MM.1S (cell line): ENCODE data around the gene BORCS8.

Source experiments
- EZH2phosphoT487 ChIP-seq: fragments of 300-600 bp; sonication (generic); IDR thresholded peaks from 2 replicates; pipeline ENCODE4 v1.6.1; 2018; ENCODE audit warnings: antibody characterized with exemption, low read length
- TF ChIP-seq, protein P1 (sequence below): fragments of 300-600 bp; sonication (generic); IDR thresholded peaks from 2 replicates; pipeline ENCODE4 v1.5.1; 2016; ENCODE audit warnings: antibody characterized with exemption, low read length, mixed read lengths

DNA sequence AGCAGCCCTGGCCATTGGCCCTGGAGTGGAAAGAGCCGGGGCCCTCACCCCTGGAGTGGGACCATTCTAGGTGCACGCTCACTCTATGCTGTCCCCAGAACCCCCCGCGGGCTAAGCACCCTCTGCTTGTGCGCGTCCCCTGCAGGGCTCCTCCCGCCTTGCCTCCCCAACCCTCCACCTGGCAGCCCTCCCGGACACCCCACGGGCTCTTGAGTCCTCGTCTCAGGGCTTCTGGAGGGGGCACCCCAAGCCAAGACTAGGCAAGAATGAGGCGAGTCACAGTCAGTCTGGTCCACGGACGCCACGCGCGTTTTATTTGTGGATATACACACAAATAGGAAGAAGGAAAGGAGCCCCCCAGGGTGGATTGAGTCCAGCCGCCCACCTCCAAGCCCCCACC, 46.7 kb downstream of the BORCS8 start:
- TF ChIP-seq, protein P1, sequence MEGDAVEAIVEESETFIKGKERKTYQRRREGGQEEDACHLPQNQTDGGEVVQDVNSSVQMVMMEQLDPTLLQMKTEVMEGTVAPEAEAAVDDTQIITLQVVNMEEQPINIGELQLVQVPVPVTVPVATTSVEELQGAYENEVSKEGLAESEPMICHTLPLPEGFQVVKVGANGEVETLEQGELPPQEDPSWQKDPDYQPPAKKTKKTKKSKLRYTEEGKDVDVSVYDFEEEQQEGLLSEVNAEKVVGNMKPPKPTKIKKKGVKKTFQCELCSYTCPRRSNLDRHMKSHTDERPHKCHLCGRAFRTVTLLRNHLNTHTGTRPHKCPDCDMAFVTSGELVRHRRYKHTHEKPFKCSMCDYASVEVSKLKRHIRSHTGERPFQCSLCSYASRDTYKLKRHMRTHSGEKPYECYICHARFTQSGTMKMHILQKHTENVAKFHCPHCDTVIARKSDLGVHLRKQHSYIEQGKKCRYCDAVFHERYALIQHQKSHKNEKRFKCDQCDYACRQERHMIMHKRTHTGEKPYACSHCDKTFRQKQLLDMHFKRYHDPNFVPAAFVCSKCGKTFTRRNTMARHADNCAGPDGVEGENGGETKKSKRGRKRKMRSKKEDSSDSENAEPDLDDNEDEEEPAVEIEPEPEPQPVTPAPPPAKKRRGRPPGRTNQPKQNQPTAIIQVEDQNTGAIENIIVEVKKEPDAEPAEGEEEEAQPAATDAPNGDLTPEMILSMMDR, result no peak
- TF ChIP-seq EZH2phosphoT487, result no peak
